Stimulated activated naive CD8-positive, alpha-beta T cell treated with anti-CD3 and anti-CD28 coated beads, Interleukin-15, Interleukin-2, amounts not matched to agents 100 ng/mL and 50 ng/mL, for 24 hours (primary cell): ENCODE measurements around the gene HERPUD1.
"Not testable (repeated sequence)": the region's sequence is repeated elsewhere in the genome, so short reads cannot be mapped to it uniquely, and the experiment has no call there.

ENCODE experiments used
- H3K27ac Mint-ChIP-seq: one replicate; pipeline ENCODE4 v1.8.0; 2021; ENCODE audit warnings: mild to moderate bottlenecking, mixed read lengths
- H3K27me3 Mint-ChIP-seq: one replicate; pipeline ENCODE4 v1.8.0; 2021; ENCODE audit warnings: mixed read lengths
- H3K36me3 Mint-ChIP-seq: one replicate; pipeline ENCODE4 v1.8.0; 2021; ENCODE audit warnings: low read depth, mixed read lengths
- H3K4me1 Mint-ChIP-seq: one replicate; pipeline ENCODE4 v1.8.0; 2021; ENCODE audit warnings: low read depth, mixed read lengths
- H3K4me3 Mint-ChIP-seq: one replicate; pipeline ENCODE4 v1.8.0; 2021; ENCODE audit warnings: mild to moderate bottlenecking, mixed read lengths
- H3K9me3 Mint-ChIP-seq: one replicate; pipeline ENCODE4 v1.8.0; 2021; ENCODE audit warnings: mixed read lengths

The HERPUD1 gene

DNA sequence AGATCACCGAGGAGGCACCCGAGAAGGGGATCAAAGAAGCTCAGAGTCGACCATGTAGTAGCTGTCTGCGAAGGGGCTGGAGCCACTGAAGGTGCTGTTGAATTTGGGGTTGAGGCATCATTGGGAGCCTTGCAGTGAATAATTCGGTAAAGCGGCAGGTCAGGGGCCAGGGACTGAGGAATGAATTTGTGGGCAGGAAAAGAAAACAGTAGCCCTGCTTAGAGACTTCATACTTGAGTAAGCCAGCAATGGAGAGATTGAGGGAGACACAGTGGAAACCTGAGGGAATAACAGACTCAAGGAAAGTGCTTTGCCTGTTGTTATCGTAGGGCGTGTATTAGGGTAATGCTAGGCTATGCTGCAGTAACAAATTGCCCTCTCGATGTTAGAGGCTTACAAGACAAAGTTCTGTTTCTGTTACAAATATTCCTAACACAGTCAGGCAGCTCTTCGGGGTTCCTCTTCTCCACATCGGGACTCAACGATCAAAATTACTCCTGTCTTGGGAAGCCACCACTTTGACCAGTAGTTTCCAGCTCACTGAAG, 13.4 kb upstream of the HERPUD1 start:
- Mint-ChIP-seq H3K4me3 (no peak overlapping the region), H3K27ac (no peak overlapping the region)

DNA sequence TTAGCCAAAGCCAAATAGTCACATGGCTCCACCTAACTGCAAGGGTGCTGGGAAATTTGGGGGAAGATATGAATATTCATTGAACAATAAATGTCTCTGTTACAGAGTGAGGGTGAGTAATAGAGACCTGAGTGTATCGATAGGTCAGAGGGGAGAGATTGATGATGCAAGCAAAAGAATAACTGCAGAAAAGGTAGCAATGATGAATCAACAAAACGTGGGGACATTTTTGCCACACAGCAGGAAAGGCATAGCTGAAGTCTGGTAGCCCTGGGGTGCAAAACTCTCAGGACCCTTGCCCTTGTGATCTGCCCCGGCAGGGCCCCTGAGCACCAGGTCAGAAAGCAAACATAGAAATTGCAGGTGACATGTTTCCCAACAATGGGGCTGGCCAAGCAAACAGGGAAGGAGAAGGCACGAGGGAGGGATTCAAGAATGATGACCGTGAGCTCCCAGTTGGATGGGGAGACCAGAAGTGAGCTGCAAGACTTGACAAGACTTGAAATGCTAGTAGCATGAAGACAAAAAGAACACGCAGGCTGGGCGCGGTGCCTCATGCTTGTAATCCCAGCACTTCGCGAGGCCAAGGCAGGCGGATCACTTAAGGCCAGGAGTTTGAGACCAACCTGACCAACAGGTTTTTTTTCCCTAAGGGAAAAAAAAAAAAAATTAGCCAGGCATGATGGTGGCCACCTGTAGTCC, 12.7 kb upstream of the HERPUD1 start:
- peaks cover 54% of the 10 kb centered on the region for H3K4me1 Mint-ChIP-seq
- H3K4me3 Mint-ChIP-seq, result no peak overlapping the region
- no peaks in the 10 kb centered on the region for H3K27me3 Mint-ChIP-seq
- no peaks in the 10 kb centered on the region for H3K36me3 Mint-ChIP-seq
- peak overlapping the region; percentile 1 for H3K27ac Mint-ChIP-seq
- H3K9me3 Mint-ChIP-seq, result no peaks in the 10 kb centered on the region

More for the DNA sequence above, 13.4 kb upstream of the HERPUD1 start:
- Mint-ChIP-seq H3K36me3 (no peaks in the 10 kb centered on the region), H3K4me1 (peaks cover 57% of the 10 kb centered on the region), H3K27me3 (no peaks in the 10 kb centered on the region), H3K9me3 (no peaks in the 10 kb centered on the region)

DNA sequence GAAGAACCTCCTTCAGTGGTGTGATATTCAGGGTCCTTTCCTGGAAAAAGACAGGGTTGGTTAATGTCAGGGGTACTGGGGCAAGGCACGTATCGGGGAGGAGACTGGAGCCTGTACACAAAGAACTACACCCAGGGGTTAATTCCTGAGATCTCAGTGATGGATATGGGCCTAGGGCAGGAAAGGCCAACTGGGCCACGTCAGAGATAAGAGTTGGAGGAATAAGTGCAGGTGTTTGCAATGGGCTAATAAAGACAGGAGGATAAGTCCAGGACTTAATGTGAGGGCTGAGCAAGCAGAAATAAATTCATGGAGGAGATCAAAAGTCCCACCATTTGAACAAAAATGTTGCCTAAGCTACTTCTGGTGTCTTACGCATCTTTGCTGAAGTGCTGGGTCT, 10.4 kb upstream of the HERPUD1 start:
- no peaks in the 10 kb centered on the region for H3K27me3 Mint-ChIP-seq
- no peak overlapping the region for H3K4me3 Mint-ChIP-seq
- peaks cover 51% of the 10 kb centered on the region for H3K4me1 Mint-ChIP-seq
- H3K27ac Mint-ChIP-seq, result peak overlapping the region; percentile 60
- H3K36me3 Mint-ChIP-seq, result no peaks in the 10 kb centered on the region
- no peaks in the 10 kb centered on the region for H3K9me3 Mint-ChIP-seq

DNA sequence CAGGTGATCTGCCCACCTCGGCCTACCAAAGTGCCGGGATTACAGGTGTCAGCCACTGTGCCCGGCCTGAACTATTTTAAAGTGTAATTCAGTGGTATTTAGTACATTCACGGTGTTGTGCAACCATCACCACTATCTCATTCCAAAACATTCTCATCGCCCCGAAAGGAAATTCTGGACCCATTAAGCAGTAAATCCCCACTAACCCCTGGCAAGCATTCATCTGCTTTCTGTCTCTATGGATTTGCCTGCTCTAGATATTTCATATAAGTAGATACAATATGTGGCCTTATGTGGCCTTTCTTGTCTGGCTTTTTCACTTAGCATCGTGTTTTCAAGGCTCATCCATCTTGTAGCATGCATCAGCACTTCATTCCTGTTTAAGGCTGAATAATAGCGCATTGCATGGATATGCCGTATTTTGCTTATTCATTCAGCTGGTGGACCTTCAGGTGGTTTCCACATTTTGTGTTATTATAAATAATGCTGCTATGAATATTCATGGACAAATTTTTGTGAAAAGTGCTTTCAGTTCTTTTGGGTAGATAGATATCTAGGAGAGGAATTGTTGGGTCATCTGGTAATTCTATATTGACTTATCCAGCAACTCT, 8.4 kb upstream of the HERPUD1 start:
- Mint-ChIP-seq H3K36me3 (no peaks in the 10 kb centered on the region), H3K27me3 (no peaks in the 10 kb centered on the region), H3K4me1 (peaks cover 31% of the 10 kb centered on the region), H3K27ac (no peak overlapping the region), H3K4me3 (no peak overlapping the region), H3K9me3 (no peaks in the 10 kb centered on the region)

DNA sequence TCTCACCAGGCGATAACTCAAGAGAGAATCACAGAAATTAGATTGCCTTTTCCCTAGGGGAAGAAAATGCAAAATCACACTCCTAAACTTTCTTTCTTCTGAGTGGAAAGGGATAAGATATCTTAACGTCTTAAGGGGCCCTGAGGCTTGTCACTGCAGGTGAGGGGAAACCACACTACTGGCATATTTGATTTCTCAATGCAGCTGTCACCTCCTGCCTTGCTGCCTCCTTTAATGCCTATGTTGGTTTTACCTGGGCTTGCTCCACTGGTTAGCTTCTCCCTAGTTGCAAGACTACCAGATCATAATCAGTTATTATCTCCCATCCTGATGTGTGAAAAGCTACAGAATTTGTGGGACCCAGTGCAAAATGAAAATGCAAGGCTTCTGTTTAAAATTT, 4.5 kb upstream of the HERPUD1 start:
- H3K4me1 Mint-ChIP-seq, result peaks cover 24% of the 10 kb centered on the region
- no peak overlapping the region for H3K4me3 Mint-ChIP-seq
- no peak overlapping the region for H3K27ac Mint-ChIP-seq
- H3K36me3 Mint-ChIP-seq, result peaks cover under 1% of the 10 kb centered on the region
- no peaks in the 10 kb centered on the region for H3K9me3 Mint-ChIP-seq
- H3K27me3 Mint-ChIP-seq, result no peaks in the 10 kb centered on the region

DNA sequence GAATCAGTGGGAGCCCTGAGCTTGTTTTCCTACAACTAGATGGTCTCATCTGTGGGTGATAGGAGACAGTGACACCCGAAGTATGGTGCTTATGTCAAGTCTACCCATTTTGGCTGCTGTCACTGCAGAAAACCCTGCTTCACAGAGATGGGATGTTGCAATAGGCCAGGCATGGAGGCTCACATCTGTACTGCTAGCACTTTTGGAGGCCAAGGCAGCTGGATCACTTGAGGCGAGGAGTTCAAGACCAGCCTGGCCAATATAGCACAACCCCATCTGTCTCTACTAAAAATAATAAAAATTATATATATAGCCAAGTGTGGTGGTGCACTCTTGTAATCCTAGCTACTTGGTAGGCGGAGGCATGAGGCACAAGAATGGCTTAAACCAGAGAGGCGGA, 2.3 kb upstream of the HERPUD1 start:
- Mint-ChIP-seq H3K4me1 (peaks cover 25% of the 10 kb centered on the region), H3K36me3 (peaks cover 22% of the 10 kb centered on the region), H3K27ac (no peak overlapping the region), H3K4me3 (no peak overlapping the region), H3K9me3 (no peaks in the 10 kb centered on the region), H3K27me3 (no peaks in the 10 kb centered on the region)

DNA sequence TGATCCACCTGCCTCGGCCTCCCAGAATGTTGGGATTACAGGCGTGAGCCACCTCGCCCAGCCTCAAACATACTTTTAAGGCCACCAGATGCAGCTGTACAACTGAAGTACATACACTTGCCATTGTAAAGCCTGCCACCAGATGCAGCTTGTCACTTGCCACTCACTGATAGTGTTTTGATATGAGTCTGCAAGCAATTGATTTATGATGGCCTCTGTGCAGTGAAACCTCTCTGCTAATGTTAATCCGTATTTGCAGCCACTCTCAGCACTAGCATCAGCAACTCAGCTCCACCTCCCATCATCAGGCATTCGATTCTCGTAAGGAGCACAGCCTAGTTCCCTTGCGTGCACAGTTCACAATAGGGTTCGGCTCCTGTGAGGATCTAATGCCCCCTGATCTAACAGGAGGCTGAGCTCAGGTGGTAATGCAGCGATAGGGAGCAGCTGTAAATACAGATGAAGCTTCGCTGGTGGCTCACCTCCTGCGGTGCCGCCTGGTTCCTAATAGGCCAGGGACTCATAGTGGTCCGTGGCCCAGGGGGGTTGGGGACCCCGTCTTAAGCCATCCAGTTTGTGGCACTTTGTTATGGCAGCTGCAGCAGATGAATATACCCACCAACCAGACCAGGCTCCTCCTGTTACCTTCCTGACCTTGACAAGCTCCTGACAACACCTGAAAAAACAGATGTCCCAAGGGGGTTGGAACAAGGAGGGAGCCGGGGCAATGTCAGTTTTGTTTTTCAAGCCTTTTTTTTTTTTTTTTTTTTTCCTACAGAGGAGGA, 1.3 kb upstream of the HERPUD1 start:
- peaks cover 33% of the 10 kb centered on the region for H3K36me3 Mint-ChIP-seq
- H3K9me3 Mint-ChIP-seq, result no peaks in the 10 kb centered on the region
- peaks cover 31% of the 10 kb centered on the region for H3K4me1 Mint-ChIP-seq
- no peaks in the 10 kb centered on the region for H3K27me3 Mint-ChIP-seq
- H3K27ac Mint-ChIP-seq, result peak overlapping the region; percentile 98
- peak overlapping the region; percentile 99 for H3K4me3 Mint-ChIP-seq

DNA sequence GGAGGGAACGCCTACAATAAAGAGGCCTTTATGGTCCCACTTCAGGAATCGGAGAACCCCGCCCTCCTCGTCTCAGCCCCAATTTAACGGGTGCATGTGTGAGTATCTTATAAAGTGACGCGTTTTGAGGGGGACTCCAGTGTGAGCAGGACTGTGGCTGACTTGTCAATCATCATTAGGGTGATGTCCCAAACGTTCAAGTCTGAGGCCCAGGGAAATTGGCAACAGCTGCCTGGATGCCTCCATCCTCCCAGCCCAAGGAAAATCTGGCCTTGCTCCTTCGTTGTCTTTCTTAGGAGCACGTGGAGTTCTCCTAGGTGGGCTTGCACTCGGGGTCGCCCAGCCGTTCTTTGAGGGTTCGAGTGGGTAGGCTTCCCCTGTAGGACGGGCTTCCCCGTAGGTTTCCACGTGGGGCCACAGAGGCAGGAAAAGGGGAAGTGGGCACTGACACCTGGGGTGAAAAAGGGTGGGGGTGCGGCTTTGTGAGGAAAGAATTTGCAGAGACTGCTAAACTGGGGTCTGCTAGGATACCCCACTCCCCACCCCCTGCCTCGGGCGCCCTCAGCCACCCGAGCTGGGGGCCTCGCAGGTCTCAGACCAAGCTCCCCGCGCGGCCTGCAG, 561 bp upstream of the HERPUD1 start:
- Mint-ChIP-seq H3K27ac (peak overlapping the region; percentile 98), H3K4me3 (peak overlapping the region; percentile 99), H3K27me3 (no peaks in the 10 kb centered on the region), H3K4me1 (peaks cover 38% of the 10 kb centered on the region), H3K36me3 (peaks cover 40% of the 10 kb centered on the region), H3K9me3 (no peaks in the 10 kb centered on the region)

DNA sequence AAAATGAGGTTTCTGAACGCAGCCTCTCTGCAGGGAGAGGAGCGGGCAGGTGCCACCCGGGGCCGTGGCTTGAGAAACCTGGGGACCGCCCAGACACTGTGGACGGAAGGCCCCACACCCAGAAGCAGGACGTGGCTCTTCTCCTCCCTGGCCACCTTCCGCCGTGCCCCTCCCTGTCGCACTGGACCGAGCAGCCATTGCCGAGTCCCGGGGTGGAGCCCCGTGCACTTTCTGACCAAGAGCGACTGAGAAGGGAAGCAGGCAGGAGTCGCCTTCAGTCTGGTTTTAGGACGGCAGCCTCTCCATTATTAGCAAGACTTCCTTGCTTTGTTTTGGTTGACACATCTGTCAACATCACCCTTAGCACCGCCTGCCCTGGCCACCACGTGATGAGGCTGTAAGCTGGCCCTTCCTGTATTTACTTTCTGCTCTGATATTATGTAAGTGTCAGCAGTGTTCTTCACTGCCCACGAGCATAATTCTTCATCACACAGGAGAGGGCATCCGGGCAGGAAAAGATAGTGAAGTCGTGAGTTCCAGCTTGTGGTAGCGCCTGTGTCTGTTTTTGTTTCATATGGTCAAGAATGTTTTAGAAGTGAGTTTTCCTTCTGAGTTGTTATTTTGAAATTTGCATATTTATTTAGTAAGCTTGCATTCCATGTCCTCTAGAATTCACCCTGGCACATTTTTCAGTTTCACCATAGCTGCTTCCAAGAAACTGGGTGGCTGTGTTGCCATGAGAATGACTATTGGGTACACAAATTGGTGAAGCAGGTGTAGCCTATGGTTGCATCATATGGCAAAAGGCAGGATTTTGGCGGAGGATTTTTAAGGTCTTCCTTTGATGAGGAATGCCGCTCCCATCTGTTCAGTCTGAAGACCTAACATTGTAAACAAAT, 1.0 kb downstream of the HERPUD1 start:
- H3K4me1 Mint-ChIP-seq, result peaks cover 54% of the 10 kb centered on the region
- no peaks in the 10 kb centered on the region for H3K27me3 Mint-ChIP-seq
- peak overlapping the region; percentile 99 for H3K4me3 Mint-ChIP-seq
- no peaks in the 10 kb centered on the region for H3K9me3 Mint-ChIP-seq
- H3K36me3 Mint-ChIP-seq, result peaks cover 55% of the 10 kb centered on the region
- H3K27ac Mint-ChIP-seq, result peak overlapping the region; percentile 98

DNA sequence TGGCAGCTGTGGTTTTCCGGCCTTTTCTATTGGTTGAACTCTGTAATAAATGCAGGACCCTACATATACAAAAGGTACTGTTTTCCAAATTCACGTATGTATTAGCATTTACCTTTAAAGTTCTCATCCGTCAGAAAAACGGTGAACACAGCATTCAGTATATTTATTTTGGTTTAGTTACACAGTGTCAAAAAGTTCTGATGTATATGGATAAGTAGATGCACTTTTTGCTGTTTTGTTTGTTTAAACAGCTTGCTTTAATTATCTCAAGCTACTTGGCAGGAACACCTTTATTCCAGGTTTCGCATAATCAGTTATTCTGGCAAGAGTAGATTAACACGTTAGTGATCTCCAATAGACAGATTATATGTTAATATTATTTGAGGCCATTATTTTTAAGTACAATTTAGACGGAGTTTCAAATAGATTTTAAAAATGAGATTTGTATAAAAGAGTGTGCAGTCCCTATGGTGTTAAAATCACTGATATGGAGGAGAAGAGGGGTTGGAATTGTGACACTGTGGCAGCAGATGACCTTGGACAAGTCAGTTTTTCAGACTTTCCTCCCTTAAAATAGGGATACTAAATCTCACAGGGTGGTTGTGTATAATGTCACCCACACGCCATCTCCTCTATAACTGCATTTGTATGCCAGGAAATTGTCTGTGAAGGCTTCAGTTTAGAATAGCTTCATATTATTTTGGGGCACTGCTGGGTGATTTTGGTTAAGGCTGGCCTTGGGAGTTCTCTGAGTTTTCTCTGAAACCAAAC, 2.1 kb downstream of the HERPUD1 start:
- Mint-ChIP-seq H3K9me3 (no peaks in the 10 kb centered on the region), H3K4me1 (peaks cover 64% of the 10 kb centered on the region), H3K27ac (peak overlapping the region; percentile 98), H3K4me3 (peak overlapping the region; percentile 99), H3K36me3 (peaks cover 66% of the 10 kb centered on the region), H3K27me3 (no peaks in the 10 kb centered on the region)

DNA sequence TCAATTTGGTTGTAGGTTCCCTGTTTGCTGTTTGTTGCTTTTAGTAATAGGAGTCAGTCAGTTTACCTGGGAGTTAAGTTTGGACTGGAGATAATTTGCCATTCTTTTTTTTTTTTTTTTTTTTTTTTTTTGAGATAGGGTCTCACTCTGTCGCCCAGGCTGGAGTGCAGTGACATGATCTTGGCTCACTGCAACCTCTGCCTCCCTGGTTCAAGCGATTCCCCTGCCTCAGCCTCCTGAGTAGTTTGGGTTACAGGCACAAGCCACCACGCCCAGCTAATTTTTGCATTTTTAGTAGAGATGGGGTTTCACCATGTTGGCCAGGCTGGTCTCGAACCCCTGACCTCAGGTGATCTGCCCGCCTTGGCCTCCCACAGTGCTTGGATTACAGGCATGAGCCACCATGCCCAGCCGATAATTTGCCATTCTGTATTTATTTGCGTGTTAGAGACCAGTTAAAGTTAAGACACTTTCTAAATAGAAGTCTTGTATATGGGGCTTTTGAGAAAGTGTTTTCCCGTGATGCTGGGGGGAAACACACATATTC, 2.7 kb downstream of the HERPUD1 start:
- H3K9me3 Mint-ChIP-seq, H3K27me3 Mint-ChIP-seq: not testable (repeated sequence)
- Mint-ChIP-seq H3K27ac (peak overlapping the region; percentile 91), H3K4me1 (peaks cover 71% of the 10 kb centered on the region), H3K4me3 (peak overlapping the region; percentile 99), H3K36me3 (peaks cover 72% of the 10 kb centered on the region)

DNA sequence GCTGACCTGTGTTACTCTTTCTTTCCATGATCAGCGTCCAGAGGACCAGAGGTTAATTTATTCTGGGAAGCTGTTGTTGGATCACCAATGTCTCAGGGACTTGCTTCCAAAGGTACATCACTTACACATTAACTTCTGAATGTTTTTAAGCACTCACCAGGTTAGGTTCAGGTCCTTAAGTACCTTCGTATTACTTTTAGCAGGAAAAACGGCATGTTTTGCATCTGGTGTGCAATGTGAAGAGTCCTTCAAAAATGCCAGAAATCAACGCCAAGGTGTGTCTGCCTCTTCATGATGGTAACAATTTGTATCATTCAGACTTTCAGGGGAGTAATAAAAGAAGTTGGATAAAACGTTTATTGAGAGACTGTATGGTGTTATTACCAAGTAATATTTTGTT, 3.3 kb downstream of the HERPUD1 start:
- peaks cover 76% of the 10 kb centered on the region for H3K4me1 Mint-ChIP-seq
- H3K27me3 Mint-ChIP-seq, result no peaks in the 10 kb centered on the region
- H3K4me3 Mint-ChIP-seq, result peak overlapping the region; percentile 99
- peaks cover 78% of the 10 kb centered on the region for H3K36me3 Mint-ChIP-seq
- H3K27ac Mint-ChIP-seq, result peak overlapping the region; percentile 88
- no peaks in the 10 kb centered on the region for H3K9me3 Mint-ChIP-seq

DNA sequence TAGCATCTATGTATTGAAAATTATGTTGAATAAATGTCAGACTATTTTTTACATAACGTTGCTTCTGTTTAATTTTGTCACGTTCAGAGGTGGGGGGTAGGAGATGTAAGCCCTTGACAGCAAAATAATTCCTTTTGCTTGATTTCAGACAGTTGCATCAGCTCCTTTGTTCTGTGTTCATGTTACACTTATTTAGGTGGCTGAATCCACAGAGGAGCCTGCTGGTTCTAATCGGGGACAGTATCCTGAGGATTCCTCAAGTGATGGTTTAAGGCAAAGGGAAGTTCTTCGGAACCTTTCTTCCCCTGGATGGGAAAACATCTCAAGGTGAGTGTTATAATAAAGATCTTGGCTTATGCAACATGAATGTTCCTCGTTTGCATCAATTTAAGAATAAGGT, 4.5 kb downstream of the HERPUD1 start:
- Mint-ChIP-seq H3K4me3 (peak overlapping the region; percentile 99), H3K9me3 (no peaks in the 10 kb centered on the region), H3K27ac (peak overlapping the region; percentile 71), H3K27me3 (no peaks in the 10 kb centered on the region), H3K36me3 (peaks cover 87% of the 10 kb centered on the region), H3K4me1 (peaks cover 73% of the 10 kb centered on the region)
